Panc1 (cell line): ENCODE data around the gene CUL5.

ENCODE experiments used
- POLR2AphosphoS5 ChIP-seq: IDR thresholded peaks from 2 replicates; pipeline ENCODE4 v1.6.1; 2012; ENCODE audit warnings: mild to moderate bottlenecking, low read depth, low read length, moderate library complexity
- SIN3A ChIP-seq: IDR thresholded peaks from 2 replicates; pipeline ENCODE4 v1.6.1; 2012; ENCODE audit warnings: low read depth, mild to moderate bottlenecking, low read length, moderate library complexity, borderline replicate concordance; ENCODE audit not compliant: insufficient read depth
- TCF7L2 ChIP-seq: IDR thresholded peaks from 2 replicates; pipeline ENCODE4 v1.6.1; 2011; ENCODE audit warnings: mild to moderate bottlenecking, low read depth, low read length, inconsistent platforms
- TF ChIP-seq, protein P1 (sequence below), 2 experiments: IDR thresholded peaks; 2 replicates each; pipeline ENCODE4 v1.6.1; 2011 to 2012; ENCODE audit warnings: low read depth in 2 of 2, control low read depth in 1 of 2, low read length in 1 of 2, mild to moderate bottlenecking in 1 of 2, moderate library complexity in 1 of 2; ENCODE audit not compliant: insufficient read depth in 1 of 2
- TF ChIP-seq, protein P2 (sequence below): fragments of 450-650 bp; IDR thresholded peaks from 2 replicates; pipeline ENCODE4 v1.5.1; 2017; ENCODE audit warnings: mild to moderate bottlenecking

DNA sequence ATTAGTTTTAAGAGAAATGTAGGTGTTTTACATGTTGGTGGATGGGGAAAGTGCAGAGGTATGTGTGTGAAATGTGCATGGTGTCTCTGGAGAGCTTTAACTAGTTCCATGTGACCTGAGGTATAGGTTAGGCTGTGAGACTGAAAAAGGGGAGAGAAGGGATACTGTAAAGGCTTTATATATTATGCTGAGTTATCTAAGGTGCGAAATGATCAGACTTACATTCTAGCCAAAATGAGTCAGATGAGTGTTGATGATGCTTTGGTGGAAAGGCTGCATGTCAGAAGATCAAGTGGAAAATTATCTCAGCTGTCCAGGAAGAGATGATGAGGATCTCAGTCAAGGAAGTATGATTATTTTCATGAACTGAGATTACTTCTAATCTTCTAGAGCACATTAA is 128.5 kb downstream of the CUL5 start:
- TF ChIP-seq POLR2AphosphoS5 = no peak
- TF ChIP-seq, protein P1, sequence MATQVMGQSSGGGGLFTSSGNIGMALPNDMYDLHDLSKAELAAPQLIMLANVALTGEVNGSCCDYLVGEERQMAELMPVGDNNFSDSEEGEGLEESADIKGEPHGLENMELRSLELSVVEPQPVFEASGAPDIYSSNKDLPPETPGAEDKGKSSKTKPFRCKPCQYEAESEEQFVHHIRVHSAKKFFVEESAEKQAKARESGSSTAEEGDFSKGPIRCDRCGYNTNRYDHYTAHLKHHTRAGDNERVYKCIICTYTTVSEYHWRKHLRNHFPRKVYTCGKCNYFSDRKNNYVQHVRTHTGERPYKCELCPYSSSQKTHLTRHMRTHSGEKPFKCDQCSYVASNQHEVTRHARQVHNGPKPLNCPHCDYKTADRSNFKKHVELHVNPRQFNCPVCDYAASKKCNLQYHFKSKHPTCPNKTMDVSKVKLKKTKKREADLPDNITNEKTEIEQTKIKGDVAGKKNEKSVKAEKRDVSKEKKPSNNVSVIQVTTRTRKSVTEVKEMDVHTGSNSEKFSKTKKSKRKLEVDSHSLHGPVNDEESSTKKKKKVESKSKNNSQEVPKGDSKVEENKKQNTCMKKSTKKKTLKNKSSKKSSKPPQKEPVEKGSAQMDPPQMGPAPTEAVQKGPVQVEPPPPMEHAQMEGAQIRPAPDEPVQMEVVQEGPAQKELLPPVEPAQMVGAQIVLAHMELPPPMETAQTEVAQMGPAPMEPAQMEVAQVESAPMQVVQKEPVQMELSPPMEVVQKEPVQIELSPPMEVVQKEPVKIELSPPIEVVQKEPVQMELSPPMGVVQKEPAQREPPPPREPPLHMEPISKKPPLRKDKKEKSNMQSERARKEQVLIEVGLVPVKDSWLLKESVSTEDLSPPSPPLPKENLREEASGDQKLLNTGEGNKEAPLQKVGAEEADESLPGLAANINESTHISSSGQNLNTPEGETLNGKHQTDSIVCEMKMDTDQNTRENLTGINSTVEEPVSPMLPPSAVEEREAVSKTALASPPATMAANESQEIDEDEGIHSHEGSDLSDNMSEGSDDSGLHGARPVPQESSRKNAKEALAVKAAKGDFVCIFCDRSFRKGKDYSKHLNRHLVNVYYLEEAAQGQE (IDR thresholded peaks at IDR 0.05; ENCODE audit: insufficient read depth in 1 of 2, low read depth in 2 of 2, low read length in 1 of 2) = no peak
- TF ChIP-seq, protein P2, sequence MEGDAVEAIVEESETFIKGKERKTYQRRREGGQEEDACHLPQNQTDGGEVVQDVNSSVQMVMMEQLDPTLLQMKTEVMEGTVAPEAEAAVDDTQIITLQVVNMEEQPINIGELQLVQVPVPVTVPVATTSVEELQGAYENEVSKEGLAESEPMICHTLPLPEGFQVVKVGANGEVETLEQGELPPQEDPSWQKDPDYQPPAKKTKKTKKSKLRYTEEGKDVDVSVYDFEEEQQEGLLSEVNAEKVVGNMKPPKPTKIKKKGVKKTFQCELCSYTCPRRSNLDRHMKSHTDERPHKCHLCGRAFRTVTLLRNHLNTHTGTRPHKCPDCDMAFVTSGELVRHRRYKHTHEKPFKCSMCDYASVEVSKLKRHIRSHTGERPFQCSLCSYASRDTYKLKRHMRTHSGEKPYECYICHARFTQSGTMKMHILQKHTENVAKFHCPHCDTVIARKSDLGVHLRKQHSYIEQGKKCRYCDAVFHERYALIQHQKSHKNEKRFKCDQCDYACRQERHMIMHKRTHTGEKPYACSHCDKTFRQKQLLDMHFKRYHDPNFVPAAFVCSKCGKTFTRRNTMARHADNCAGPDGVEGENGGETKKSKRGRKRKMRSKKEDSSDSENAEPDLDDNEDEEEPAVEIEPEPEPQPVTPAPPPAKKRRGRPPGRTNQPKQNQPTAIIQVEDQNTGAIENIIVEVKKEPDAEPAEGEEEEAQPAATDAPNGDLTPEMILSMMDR = no peak
- TF ChIP-seq TCF7L2 = no peak
- TF ChIP-seq SIN3A = no peak
